Esophagus squamous epithelium (tissue), 5 donors: ENCODE results near the gene ABCB11. TPM values are rescaled to one million over a fixed set of nuclear protein-coding genes. Genes with fewer than 3 reads are reported as not detected.
"Not testable (repeated sequence)": the region's sequence is repeated elsewhere in the genome, so short reads cannot be mapped to it uniquely, and the experiment has no call there.

Experiments used
- DNase-seq: peaks from one replicate; lab custom pipeline; 2025; lab: John Stamatoyannopoulos, UW
- H3K27ac ChIP-seq, 4 donors: fragments of 200-600 bp; sonication (generic); one replicate each; pipeline ENCODE4 v1.5.1; 2016 to 2019; ENCODE audit warnings: mild to moderate bottlenecking in 1 of 4
- H3K27me3 ChIP-seq, 4 donors: fragments of 200-600 bp; sonication (generic); 1 replicate in 3 of 4; 2 replicates in 1 of 4; pipeline versions ENCODE4 v1.5.1 to v1.6.0; 2017 to 2021; ENCODE audit warnings: antibody characterized with exemption in 1 of 4
- H3K36me3 ChIP-seq, 3 donors: fragments of 200-600 bp; sonication (generic); one replicate each; pipeline ENCODE4 v1.5.1; 2016 to 2019
- H3K4me1 ChIP-seq, 3 donors: fragments of 200-600 bp; sonication (generic); one replicate each; pipeline ENCODE4 v1.5.1; 2017 to 2019
- H3K4me3 ChIP-seq, 4 donors: fragments of 200-600 bp; sonication (generic); 1 replicate in 3 of 4; 2 replicates in 1 of 4; pipeline ENCODE4 v1.5.1; 2016 to 2019; ENCODE audit warnings: mild to moderate bottlenecking in 2 of 4, moderate library complexity in 1 of 4
- H3K9me3 ChIP-seq, 3 donors: fragments of 200-600 bp; sonication (generic); one replicate each; pipeline ENCODE4 v1.5.1; 2016 to 2019
- POLR2A ChIP-seq, 4 donors: fragments of 450-650 bp; IDR thresholded peaks; one replicate each; pipeline ENCODE4 v1.6.1; 2017; ENCODE audit warnings: antibody characterized with exemption in 4 of 4, mild to moderate bottlenecking in 4 of 4, moderate library complexity in 3 of 4
- WGBS, 2 donors: methylation state at CpG; one replicate each; pipeline ENCODE4 v1.1.5; 2018; 5-methylcytosine and 5-hydroxymethylcytosine counted together
- intact Hi-C: fragments of 100-400 bp; cut with DNase I; formaldehyde crosslinking; loops from one replicate; pipeline ENCODE4 v1.15.0; 2022
- total RNA-seq, 4 donors: library from RNA; depleted of rRNA; stranded (reverse); fragments of >200 nt; gene quantifications; one replicate each; pipeline ENCODE4 v1.1.0, GENCODE V29; 2016
- TF ChIP-seq, protein P1 (sequence below), 6 experiments: fragments of 450-650 bp in 4 of 6; fragments of 200-600 bp in 2 of 6; sonication (generic) in 2 of 6; IDR thresholded peaks; one replicate each; pipeline ENCODE4 v1.5.1; 2016 to 2019; ENCODE audit warnings: antibody characterized with exemption in 6 of 6, mild to moderate bottlenecking in 4 of 6, moderate library complexity in 4 of 6
- donor health status: DM: yes; HTN: yes; CAD: no.

ABCB11 gene
- total RNA-seq, 4 donors from 2014 or later: 0.18 to 0.68 TPM; not detected in 2

DNA sequence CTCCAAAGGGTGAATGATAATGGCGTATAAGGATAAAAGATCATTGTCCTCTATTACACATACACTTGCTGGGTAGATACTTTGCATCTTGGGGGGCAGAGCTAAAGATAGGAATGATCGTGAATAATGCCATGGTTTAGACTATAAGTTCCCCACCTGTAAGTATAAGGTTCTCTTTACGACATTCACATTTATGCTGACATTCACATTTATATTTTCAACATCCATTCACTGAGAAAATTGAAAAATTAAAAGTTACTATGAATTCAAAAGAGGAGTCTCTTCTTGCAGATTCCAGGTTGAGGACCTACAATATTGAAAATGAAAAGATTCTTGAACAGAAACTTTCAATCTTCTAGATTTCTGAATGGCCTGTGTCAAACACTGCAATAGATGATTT lies 138.8 kb downstream of the ABCB11 start:
- intact Hi-C loops: no loop called here
- no peak for DNase-seq
- H3K27me3 ChIP-seq: no peaks in the 10 kb centered on the region
- H3K36me3 ChIP-seq: no peaks in the 10 kb centered on the region
- TF ChIP-seq POLR2A (IDR thresholded peaks at IDR 0.05): no peak
- TF ChIP-seq, protein P1, sequence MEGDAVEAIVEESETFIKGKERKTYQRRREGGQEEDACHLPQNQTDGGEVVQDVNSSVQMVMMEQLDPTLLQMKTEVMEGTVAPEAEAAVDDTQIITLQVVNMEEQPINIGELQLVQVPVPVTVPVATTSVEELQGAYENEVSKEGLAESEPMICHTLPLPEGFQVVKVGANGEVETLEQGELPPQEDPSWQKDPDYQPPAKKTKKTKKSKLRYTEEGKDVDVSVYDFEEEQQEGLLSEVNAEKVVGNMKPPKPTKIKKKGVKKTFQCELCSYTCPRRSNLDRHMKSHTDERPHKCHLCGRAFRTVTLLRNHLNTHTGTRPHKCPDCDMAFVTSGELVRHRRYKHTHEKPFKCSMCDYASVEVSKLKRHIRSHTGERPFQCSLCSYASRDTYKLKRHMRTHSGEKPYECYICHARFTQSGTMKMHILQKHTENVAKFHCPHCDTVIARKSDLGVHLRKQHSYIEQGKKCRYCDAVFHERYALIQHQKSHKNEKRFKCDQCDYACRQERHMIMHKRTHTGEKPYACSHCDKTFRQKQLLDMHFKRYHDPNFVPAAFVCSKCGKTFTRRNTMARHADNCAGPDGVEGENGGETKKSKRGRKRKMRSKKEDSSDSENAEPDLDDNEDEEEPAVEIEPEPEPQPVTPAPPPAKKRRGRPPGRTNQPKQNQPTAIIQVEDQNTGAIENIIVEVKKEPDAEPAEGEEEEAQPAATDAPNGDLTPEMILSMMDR (IDR thresholded peaks at IDR 0.05): no peak
- no peaks in the 10 kb centered on the region for H3K9me3 ChIP-seq
- WGBS, 2 donors: 94 to 96% methylated on average over 2 to 3 of the region's 3 CpGs
- H3K4me3 ChIP-seq: no peak overlapping the region
- H3K4me1 ChIP-seq: peaks cover 6 to 17% (median 8%) of the 10 kb centered on the region in 3 donors
- no peak overlapping the region for H3K27ac ChIP-seq

DNA sequence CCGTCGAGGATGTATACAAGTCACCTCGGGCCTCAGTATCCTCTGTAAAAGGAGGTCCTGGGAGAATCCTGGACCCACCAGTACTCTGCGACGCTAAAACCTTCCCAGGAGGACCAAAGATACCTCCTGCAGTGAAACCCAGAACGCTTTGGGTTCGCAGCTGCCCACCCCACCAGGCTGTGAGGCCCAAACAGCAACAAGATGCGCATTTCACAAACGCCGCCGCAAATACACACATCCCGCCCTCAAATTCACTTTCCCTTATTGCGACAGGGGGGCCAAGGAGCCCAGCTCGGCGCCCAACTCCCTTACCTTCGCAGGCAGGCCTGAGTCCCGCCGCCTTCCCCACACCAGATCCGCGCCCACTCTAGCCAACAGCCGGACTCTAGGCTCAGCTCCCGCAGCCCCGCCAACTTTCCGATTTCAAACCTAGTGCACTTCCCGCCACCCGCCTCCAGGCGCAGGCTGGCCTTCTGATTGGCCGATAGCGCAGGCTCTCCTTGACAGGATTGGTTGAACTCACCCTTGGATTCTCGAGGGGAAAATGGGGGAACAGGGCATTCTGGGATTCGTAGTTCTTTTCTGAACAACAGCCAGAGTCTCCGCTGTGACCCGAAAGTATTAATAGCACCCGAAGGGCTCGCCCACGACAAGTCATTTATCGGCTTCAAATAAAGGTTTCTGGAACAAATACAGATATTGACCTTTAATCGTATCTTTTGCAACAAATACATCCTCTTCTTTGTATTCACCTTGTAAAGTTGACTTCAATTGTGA lies 140.9 kb downstream of the ABCB11 start, which contains the start of gene SPC25:
Gene SPC25, minus strand, starts transcription at position 425 of the 777 bp plus-strand sequence. CDS start 911 bp downstream, outside the sequence.
- peak within 1 kb of the TSS in 1 of 4 donors; percentile 28 for H3K27ac ChIP-seq
- no peaks in the 10 kb centered on the region for H3K9me3 ChIP-seq
- 1 to 2% methylated on average over 16 to 33 of the region's 38 CpGs for WGBS, 2 donors
- peak; percentile 23 for DNase-seq
- no peaks in the 10 kb centered on the region for H3K36me3 ChIP-seq
- peak within 1 kb of the TSS; percentile 48 to 79 (median 62) for H3K4me3 ChIP-seq
- intact Hi-C loops: no loop called here
- no peak for TF ChIP-seq POLR2A (IDR thresholded peaks at IDR 0.05)
- TF ChIP-seq, protein P1 (IDR thresholded peaks at IDR 0.05): peak in 4 of 6 experiments; percentile 9 to 46 (median 22)
- peaks cover 6 to 17% (median 8%) of the 10 kb centered on the region in 3 donors for H3K4me1 ChIP-seq
- H3K27me3 ChIP-seq: no peaks in the 10 kb centered on the region

DNA sequence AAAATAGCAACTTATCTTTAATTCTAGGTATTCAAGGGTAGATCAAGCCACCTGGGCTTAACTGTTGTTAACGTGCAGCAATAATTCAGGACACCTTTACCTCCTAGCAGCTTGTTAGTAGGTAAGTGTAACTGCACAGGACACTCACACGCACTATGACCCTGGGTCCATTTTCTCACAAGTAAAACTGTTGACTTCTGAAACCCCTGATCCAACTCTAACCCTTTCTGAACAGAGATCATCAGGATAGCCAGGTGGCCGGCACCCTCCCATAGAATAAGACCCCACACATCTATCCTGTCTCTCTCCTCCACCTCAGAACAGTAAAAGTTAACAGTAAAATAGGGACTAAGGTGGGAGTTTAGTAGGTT lies 141.5 kb downstream of the ABCB11 start:
- H3K27ac ChIP-seq: no peak overlapping the region
- 27 to 34% methylated on average over 3 of the region's 3 CpGs for WGBS, 2 donors
- no peak for DNase-seq
- H3K27me3 ChIP-seq: no peaks in the 10 kb centered on the region
- no peaks in the 10 kb centered on the region for H3K9me3 ChIP-seq
- TF ChIP-seq POLR2A (IDR thresholded peaks at IDR 0.05): no peak
- TF ChIP-seq, protein P1 (IDR thresholded peaks at IDR 0.05): no peak
- intact Hi-C loops: no loop called here
- H3K4me3 ChIP-seq: peak overlapping the region; percentile 48 to 79 (median 62)
- no peaks in the 10 kb centered on the region for H3K36me3 ChIP-seq
- peaks cover 6 to 17% (median 8%) of the 10 kb centered on the region in 3 donors for H3K4me1 ChIP-seq

DNA sequence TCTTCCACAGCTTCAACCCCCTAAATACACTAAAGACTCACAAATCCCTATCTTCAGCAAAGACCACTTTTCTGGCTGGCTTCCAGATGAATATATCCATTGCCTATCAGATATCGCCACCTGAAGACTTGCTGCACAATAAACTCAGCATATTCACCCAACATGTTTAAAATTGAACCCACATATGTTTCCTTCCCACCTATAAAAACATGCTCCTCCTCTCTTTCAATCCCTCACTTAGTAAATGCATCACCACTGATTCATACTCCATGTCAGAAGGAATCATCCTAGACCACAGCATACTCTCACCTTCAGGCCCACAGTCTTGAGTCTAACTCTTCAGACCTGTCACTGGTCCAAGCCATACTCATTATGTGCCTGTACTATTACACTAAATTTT lies 146.1 kb downstream of the ABCB11 start:
- no peaks in the 10 kb centered on the region for H3K27me3 ChIP-seq
- H3K36me3 ChIP-seq: no peaks in the 10 kb centered on the region
- no peaks in the 10 kb centered on the region for H3K9me3 ChIP-seq
- H3K4me1 ChIP-seq: peaks cover 4 to 8% (median 6%) of the 10 kb centered on the region in 3 donors
- H3K27ac ChIP-seq: no peak overlapping the region
- TF ChIP-seq, protein P1 (IDR thresholded peaks at IDR 0.05): no peak
- no peak for TF ChIP-seq POLR2A (IDR thresholded peaks at IDR 0.05)
- 86 to 100% methylated on average over 1 of the region's 1 CpG for WGBS, 2 donors
- no peak for DNase-seq
- intact Hi-C loops: no loop called here
- no peak overlapping the region for H3K4me3 ChIP-seq

DNA sequence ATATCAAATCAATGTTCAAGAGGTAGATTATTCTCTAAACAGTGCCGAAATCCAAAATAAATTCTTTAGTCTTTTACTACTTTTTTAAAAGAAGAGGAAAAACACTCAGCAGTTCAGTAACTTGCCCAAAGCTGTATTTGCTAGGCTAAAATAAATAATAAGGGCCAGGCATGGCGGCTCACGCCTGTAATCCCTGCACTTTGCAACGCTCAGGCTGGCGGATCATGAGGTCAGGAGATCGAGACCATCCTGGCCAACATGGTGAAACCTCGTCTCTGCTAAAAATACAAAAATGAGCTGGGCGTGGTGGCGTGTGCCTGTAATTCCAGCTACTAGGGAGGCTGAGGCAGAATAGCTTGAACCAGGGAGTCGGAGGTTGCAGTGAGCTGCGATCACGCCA lies 149.0 kb downstream of the ABCB11 start:
- H3K27me3 ChIP-seq, intact Hi-C loops, DNase-seq, H3K4me3 ChIP-seq, H3K36me3 ChIP-seq, H3K27ac ChIP-seq, H3K4me1 ChIP-seq, H3K9me3 ChIP-seq: not testable (repeated sequence)
- 96 to 98% methylated on average over 10 to 12 of the region's 12 CpGs for WGBS, 2 donors
